ENCODE results near the gene TNKS1BP1.
A peak's percentile ranks its signal among the peaks of the same experiment; 100 is the strongest.

TNKS1BP1 gene

GRCh38 chr11:57325735-57326048, 940 bp upstream of the TNKS1BP1 start:
- Histone ChIP-seq H3K9me3 (no peaks in the 10 kb centered on the region), H3K36me3 (peaks cover 17% of the 10 kb centered on the region), H3K4me3 (ENCODE audit: low read depth in 1 of 2, low read length in 1 of 2) (peak overlapping the region; percentile 67 to 86), H3K27ac (no peak overlapping the region), H3K27me3 (peaks cover 20% of the 10 kb centered on the region), H3K4me1 (ENCODE audit: control insufficient read depth in 1 of 2, insufficient read depth in 1 of 2, low read depth in 1 of 2, low read length in 1 of 2) (peaks cover 12 to 17% of the 10 kb centered on the region in 2 experiments)
- TF ChIP-seq, protein P1, sequence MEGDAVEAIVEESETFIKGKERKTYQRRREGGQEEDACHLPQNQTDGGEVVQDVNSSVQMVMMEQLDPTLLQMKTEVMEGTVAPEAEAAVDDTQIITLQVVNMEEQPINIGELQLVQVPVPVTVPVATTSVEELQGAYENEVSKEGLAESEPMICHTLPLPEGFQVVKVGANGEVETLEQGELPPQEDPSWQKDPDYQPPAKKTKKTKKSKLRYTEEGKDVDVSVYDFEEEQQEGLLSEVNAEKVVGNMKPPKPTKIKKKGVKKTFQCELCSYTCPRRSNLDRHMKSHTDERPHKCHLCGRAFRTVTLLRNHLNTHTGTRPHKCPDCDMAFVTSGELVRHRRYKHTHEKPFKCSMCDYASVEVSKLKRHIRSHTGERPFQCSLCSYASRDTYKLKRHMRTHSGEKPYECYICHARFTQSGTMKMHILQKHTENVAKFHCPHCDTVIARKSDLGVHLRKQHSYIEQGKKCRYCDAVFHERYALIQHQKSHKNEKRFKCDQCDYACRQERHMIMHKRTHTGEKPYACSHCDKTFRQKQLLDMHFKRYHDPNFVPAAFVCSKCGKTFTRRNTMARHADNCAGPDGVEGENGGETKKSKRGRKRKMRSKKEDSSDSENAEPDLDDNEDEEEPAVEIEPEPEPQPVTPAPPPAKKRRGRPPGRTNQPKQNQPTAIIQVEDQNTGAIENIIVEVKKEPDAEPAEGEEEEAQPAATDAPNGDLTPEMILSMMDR (IDR thresholded peaks at IDR 0.05), result no peak

- H3K9me3 ChIP-seq, result no peaks in the 10 kb centered on the region
- peak overlapping the region; percentile 71 for H3K27ac ChIP-seq
- peaks cover 12 to 17% of the 10 kb centered on the region in 2 experiments for H3K4me1 ChIP-seq (ENCODE audit: control insufficient read depth in 1 of 2, insufficient read depth in 1 of 2, low read depth in 1 of 2, low read length in 1 of 2)
- peaks cover 20% of the 10 kb centered on the region for H3K27me3 ChIP-seq
- TF ChIP-seq, protein P1 (IDR thresholded peaks at IDR 0.05), result no peak
- peaks cover 4% of the 10 kb centered on the region for H3K36me3 ChIP-seq
- peak overlapping the region; percentile 67 to 86 for H3K4me3 ChIP-seq (ENCODE audit: low read depth in 1 of 2, low read length in 1 of 2)
Measured at GRCh38 chr11:57324154-57324885, 432 bp downstream of the TNKS1BP1 start.

GRCh38 chr11:57323855-57324153, 948 bp downstream of the TNKS1BP1 start:
- peaks cover 20% of the 10 kb centered on the region for H3K27me3 ChIP-seq
- H3K9me3 ChIP-seq, result no peaks in the 10 kb centered on the region
- H3K4me1 ChIP-seq (ENCODE audit: control insufficient read depth in 1 of 2, insufficient read depth in 1 of 2, low read depth in 1 of 2, low read length in 1 of 2), result peaks cover 12 to 17% of the 10 kb centered on the region in 2 experiments
- H3K36me3 ChIP-seq, result peaks cover 4% of the 10 kb centered on the region
- H3K27ac ChIP-seq, result no peak overlapping the region
- peak overlapping the region in 1 of 2 experiments; percentile 67 for H3K4me3 ChIP-seq (ENCODE audit: low read depth in 1 of 2, low read length in 1 of 2)
- TF ChIP-seq, protein P1 (IDR thresholded peaks at IDR 0.05), result no peak

DNA sequence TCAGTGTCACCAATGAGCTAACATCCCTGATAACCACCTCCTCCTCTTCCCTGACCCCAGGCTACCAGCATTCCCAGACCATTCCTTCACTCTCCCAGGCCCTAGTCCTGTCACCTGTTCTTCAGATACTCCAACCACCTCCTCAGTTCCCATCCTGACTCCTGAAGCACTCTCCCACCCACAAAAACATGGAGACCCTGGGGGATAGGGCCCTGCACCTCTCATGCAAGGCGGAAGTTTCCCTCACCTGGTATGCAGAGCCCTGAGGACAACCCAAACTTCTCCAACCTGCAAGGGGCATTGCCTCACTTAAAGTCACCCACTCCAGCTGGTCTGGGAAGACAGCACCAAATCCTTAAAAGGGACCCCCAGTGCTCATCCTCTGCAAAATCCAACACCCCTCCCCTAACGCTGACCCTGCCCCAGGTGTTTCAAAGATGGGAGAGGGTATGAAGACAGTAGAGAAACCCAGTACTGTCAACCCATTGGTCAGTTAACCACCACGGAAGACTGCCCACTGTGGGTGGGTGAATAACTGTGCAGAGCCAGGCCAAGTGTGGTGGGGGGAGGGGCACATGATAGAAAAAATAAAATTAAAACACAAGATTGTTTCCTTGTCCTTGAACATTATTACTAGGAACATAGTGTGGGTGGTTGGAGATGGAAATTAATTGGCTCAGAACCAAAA, 1.4 kb downstream of the TNKS1BP1 start:
- Histone ChIP-seq H3K4me3 (ENCODE audit: low read depth in 1 of 2, low read length in 1 of 2) (no peak overlapping the region), H3K36me3 (peaks cover 4% of the 10 kb centered on the region), H3K27ac (no peak overlapping the region), H3K4me1 (ENCODE audit: control insufficient read depth in 1 of 2, insufficient read depth in 1 of 2, low read depth in 1 of 2, low read length in 1 of 2) (peaks cover 12 to 17% of the 10 kb centered on the region in 2 experiments), H3K27me3 (peaks cover 20% of the 10 kb centered on the region), H3K9me3 (no peaks in the 10 kb centered on the region)
- TF ChIP-seq, protein P1 (IDR thresholded peaks at IDR 0.05), result no peak

GRCh38 chr11:57322256-57323166, 2.2 kb downstream of the TNKS1BP1 start:
- Histone ChIP-seq H3K27ac (no peak overlapping the region), H3K36me3 (peaks cover under 1% of the 10 kb centered on the region), H3K4me1 (ENCODE audit: control insufficient read depth in 1 of 2, insufficient read depth in 1 of 2, low read depth in 1 of 2, low read length in 1 of 2) (peaks cover 12 to 17% of the 10 kb centered on the region in 2 experiments), H3K27me3 (peaks cover 20% of the 10 kb centered on the region), H3K9me3 (no peaks in the 10 kb centered on the region), H3K4me3 (ENCODE audit: low read depth in 1 of 2, low read length in 1 of 2) (no peak overlapping the region)
- TF ChIP-seq, protein P1 (IDR thresholded peaks at IDR 0.05), result no peak

Measured in neutrophil (primary cell).